Subcutaneous adipose tissue (tissue), 4 donors: Measurements from ENCODE around the gene FH. TPM values are rescaled to one million over a fixed set of nuclear protein-coding genes. Genes with fewer than 3 reads are reported as not detected.

Experiments
- total RNA-seq, 4 donors: library from RNA; depleted of rRNA; stranded (reverse); fragments of >200 nt; gene quantifications; one replicate each; pipeline ENCODE4 v1.1.0, GENCODE V29; 2016
- TF ChIP-seq, protein P1 (sequence below): fragments of 450-650 bp; IDR thresholded peaks from one replicate; pipeline ENCODE4 v1.5.1; 2016; ENCODE audit warnings: low read depth, mild to moderate bottlenecking, control low read depth, antibody characterized with exemption, moderate library complexity

FH gene
- total RNA-seq, 4 donors from 2014 or later, result 36.9 to 56.3 (median 45.2) TPM

DNA sequence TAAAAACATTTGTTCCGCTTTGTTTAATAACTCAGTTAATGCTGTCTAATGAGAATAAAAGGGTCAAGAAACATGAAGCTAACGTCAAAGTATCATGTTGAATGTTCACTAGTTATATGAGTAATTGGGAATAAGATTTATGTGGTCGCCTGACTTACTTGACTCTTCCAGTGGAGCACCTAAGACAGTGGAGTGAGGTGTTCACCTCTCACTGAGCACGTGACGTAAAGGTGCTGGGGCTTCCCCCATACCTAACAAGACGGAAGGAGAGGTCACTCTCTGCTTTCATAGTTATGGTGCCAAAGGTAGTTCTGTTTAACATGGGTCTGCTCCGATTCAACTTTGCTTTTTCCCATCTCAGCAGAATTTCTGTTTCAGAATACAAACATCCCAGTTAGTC, 13.3 kb upstream of the FH start:
- TF ChIP-seq, protein P1, sequence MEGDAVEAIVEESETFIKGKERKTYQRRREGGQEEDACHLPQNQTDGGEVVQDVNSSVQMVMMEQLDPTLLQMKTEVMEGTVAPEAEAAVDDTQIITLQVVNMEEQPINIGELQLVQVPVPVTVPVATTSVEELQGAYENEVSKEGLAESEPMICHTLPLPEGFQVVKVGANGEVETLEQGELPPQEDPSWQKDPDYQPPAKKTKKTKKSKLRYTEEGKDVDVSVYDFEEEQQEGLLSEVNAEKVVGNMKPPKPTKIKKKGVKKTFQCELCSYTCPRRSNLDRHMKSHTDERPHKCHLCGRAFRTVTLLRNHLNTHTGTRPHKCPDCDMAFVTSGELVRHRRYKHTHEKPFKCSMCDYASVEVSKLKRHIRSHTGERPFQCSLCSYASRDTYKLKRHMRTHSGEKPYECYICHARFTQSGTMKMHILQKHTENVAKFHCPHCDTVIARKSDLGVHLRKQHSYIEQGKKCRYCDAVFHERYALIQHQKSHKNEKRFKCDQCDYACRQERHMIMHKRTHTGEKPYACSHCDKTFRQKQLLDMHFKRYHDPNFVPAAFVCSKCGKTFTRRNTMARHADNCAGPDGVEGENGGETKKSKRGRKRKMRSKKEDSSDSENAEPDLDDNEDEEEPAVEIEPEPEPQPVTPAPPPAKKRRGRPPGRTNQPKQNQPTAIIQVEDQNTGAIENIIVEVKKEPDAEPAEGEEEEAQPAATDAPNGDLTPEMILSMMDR, result no peak

DNA sequence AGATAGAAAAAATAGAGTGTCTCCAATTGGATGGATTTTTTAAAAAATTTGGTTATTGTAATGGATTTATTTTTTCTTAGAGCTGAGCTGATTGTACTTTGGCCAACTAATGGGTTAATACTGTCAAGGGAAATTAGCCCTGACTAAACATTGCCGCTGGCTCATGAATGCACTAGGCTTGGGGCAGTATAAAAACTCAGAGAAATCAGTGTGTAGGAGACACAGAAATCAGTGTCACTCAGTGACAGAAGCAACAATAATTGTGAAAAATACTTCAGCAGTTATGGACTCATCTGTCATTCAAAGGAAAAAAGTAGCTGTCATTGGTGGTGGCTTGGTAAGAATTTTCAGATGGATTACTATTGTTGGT, 12.6 kb upstream of the FH start, which contains the start of gene KMO:
TSS of gene KMO (plus strand) at position 217 of the 370 bp plus-strand sequence. CDS start at position 284, 67 bp downstream.
- TF ChIP-seq, protein P1, result no peak

DNA sequence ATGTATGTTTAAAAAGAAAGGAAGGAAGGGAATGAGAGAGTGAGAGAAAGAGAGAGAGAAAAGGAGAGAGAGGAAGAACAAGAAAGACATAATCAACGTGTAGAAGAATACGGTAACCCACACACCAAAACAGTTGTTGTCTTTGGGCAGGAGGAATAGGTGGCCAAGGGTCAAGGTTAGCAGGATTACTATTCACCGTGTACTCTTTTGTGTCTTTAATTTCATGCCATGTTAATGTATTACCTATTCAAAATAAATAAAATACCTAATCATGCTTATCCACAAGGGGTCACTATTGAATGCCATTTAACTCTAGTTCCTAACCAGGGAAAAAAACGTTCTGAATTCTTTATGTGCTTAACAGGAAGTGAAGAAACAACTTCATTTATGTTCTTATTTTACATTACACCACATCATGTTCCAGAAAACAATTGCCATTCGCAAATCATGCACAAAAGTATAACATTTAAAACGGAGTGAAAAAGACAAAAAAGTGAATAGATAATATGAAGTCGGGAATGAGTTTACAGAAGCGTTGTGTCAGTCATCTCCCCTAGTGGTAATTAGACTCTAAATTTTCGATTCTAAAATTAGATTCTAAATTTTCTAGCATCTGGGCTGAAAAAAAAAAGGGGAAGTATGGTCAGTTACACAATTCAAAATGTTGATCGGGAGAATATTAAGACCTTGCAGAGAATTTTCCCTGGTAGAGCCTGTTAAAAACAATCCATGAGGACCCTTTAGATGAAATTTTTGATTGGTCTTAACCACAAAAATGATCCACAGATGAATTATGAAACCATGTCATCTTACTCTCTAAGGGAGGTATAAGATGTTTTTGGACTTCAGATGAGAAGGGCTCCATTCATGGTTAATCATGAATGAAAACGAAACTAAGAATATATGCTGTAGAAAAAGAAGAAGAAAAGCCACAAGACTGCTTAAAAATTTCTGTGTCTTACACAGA, 11.9 kb upstream of the FH start:
- TF ChIP-seq, protein P1, result no peak

DNA sequence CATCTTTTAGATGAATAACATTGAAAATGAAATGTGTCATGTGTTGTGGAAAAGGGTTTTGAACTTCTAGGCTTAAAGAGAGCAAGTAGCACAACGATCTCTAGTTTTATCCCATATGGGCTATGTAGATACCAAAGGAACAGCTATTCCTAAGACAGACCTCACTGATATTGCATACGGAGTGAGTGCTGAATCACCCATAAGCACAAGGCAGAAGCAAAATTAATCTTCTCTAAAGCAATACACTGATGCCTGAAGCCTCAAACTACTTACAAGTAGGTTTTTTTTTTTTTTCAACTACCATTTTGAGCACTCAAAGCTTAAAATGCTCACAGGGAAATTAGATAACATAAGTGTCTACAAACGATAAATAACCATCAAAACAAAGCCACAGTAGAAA, 7.6 kb upstream of the FH start:
- TF ChIP-seq, protein P1, result no peak

DNA sequence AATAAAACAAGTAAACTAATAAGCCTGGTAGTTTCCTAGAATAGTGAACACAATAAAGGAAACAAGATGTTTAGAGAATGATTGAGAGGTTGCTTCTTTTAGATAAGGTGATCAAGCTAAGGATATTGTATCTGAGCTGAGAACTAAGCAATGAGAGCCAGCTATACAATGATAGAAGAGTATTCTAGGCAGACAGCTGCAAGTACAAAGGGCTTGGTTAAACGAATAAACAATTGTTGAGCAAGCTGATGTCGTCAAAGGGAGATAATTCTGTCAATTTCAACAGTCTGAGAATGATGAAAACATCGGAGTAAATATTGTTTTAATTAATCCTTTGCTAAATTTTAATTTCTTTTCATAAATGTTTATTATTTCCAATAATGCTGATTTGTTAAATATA, 5.5 kb upstream of the FH start:
- TF ChIP-seq, protein P1, result no peak

DNA sequence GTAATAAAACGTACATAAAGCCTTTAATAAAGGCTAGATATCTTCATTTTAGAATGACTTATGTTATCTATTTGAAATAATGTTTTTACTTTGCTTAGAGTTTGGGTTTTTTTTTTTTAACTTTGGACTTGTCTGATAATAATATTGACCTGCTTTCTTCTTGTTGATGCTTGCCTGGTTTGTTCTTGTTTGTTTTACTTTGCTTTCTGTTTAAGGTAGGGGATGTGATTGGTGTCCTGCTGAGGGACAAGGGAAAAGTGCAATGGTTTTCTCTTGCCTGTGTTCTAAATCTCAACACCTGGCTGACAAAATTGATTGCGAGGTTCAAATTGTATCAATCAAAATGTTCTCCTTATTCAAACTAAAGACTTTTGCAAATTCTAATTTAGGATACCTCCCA, 2.2 kb upstream of the FH start:
- TF ChIP-seq, protein P1, result no peak

DNA sequence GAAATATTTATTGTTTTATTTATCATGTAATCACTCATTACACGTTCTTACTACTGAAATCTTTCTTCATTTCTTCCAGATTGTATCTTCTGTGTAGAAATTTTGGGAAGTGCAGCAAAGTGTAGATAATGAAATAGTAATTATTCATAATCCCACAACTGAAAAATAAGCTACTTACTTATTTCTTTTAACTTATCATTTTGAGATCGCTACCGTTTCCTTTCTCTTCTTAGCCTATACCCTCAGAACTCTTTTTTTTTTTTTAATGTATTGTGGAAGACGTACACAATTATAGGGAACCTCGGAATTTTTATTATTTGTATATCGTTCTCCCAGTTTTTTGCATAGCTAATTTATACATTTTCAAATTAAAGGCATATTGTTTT, 518 bp upstream of the FH start:
- TF ChIP-seq, protein P1, result no peak
